ENCODE data around the gene ATP6V0D1.
"Not testable (repeated sequence)": the region's sequence is repeated elsewhere in the genome, so short reads cannot be mapped to it uniquely, and the experiment has no call there.

The ATP6V0D1 gene

GRCh38 chr16:67419502-67419901, 61.5 kb downstream of the ATP6V0D1 start:
- Histone ChIP-seq H3K27me3 (ENCODE audit: control insufficient read depth, insufficient read depth, low read length, poor library complexity, severe bottlenecking) (peaks cover 15% of the 10 kb centered on the region), H3K4me1 (ENCODE audit: control insufficient read depth, insufficient read depth, low read length) (peaks cover 11% of the 10 kb centered on the region), H3K36me3 (ENCODE audit: control insufficient read depth, insufficient read depth, low read length) (no peaks in the 10 kb centered on the region), H3K9me3 (ENCODE audit: control insufficient read depth, low read length) (no peaks in the 10 kb centered on the region), H3K27ac (ENCODE audit: insufficient read depth, low read depth, low read length, poor library complexity, severe bottlenecking) (no peak overlapping the region), H3K4me3 (ENCODE audit: insufficient read depth, low read depth, low read length) (no peak overlapping the region)
- WGBS, 2 experiments, result 93 to 99% methylated on average over 3 of the region's 3 CpGs

GRCh38 chr16:67417333-67418061, 63.5 kb downstream of the ATP6V0D1 start:
- H3K9me3 ChIP-seq (ENCODE audit: control insufficient read depth, low read length), result no peaks in the 10 kb centered on the region
- WGBS, 2 experiments, result 95 to 97% methylated on average over 2 of the region's 2 CpGs
- H3K36me3 ChIP-seq (ENCODE audit: control insufficient read depth, insufficient read depth, low read length), result no peaks in the 10 kb centered on the region
- peaks cover 20% of the 10 kb centered on the region for H3K27me3 ChIP-seq (ENCODE audit: control insufficient read depth, insufficient read depth, low read length, poor library complexity, severe bottlenecking)
- H3K4me1 ChIP-seq (ENCODE audit: control insufficient read depth, insufficient read depth, low read length), result no peaks in the 10 kb centered on the region
- no peak overlapping the region for H3K27ac ChIP-seq (ENCODE audit: insufficient read depth, low read depth, low read length, poor library complexity, severe bottlenecking)
- no peak overlapping the region for H3K4me3 ChIP-seq (ENCODE audit: insufficient read depth, low read depth, low read length)

- peaks cover 20% of the 10 kb centered on the region for H3K27me3 ChIP-seq (ENCODE audit: control insufficient read depth, insufficient read depth, low read length, poor library complexity, severe bottlenecking)
- H3K36me3 ChIP-seq (ENCODE audit: control insufficient read depth, insufficient read depth, low read length), result no peaks in the 10 kb centered on the region
- no peak within 1 kb of the TSS for H3K27ac ChIP-seq (ENCODE audit: insufficient read depth, low read depth, low read length, poor library complexity, severe bottlenecking)
- no peaks in the 10 kb centered on the region for H3K4me1 ChIP-seq (ENCODE audit: control insufficient read depth, insufficient read depth, low read length)
- WGBS, 2 experiments, result 7 to 8% methylated on average over 73 of the region's 73 CpGs
- H3K4me3 ChIP-seq (ENCODE audit: insufficient read depth, low read depth, low read length), result peak within 1 kb of the TSS; percentile 64
- no peaks in the 10 kb centered on the region for H3K9me3 ChIP-seq (ENCODE audit: control insufficient read depth, low read length)
Measured at GRCh38 chr16:67415872-67416793, 64.8 kb downstream of the ATP6V0D1 start, which contains the start of gene ZDHHC1. ZDHHC1 (minus strand) TSS chr16:67416477; CDS start chr16:67407775, 8,702 bp downstream.

GRCh38 chr16:67415421-67415820, 65.5 kb downstream of the ATP6V0D1 start:
- H3K4me1 ChIP-seq (ENCODE audit: control insufficient read depth, insufficient read depth, low read length); H3K27ac ChIP-seq (ENCODE audit: insufficient read depth, low read depth, low read length, poor library complexity, severe bottlenecking); H3K9me3 ChIP-seq (ENCODE audit: control insufficient read depth, low read length); H3K36me3 ChIP-seq (ENCODE audit: control insufficient read depth, insufficient read depth, low read length): not testable (repeated sequence)
- peak overlapping the region; percentile 64 for H3K4me3 ChIP-seq (ENCODE audit: insufficient read depth, low read depth, low read length)
- 92 to 93% methylated on average over 19 of the region's 19 CpGs for WGBS, 2 experiments
- peaks cover 20% of the 10 kb centered on the region for H3K27me3 ChIP-seq (ENCODE audit: control insufficient read depth, insufficient read depth, low read length, poor library complexity, severe bottlenecking)

GRCh38 chr16:67413978-67414911, 66.7 kb downstream of the ATP6V0D1 start:
- Histone ChIP-seq H3K27ac (ENCODE audit: insufficient read depth, low read depth, low read length, poor library complexity, severe bottlenecking) (no peak overlapping the region), H3K4me1 (ENCODE audit: control insufficient read depth, insufficient read depth, low read length) (no peaks in the 10 kb centered on the region), H3K36me3 (ENCODE audit: control insufficient read depth, insufficient read depth, low read length) (no peaks in the 10 kb centered on the region), H3K27me3 (ENCODE audit: control insufficient read depth, insufficient read depth, low read length, poor library complexity, severe bottlenecking) (peaks cover 20% of the 10 kb centered on the region), H3K4me3 (ENCODE audit: insufficient read depth, low read depth, low read length) (no peak overlapping the region), H3K9me3 (ENCODE audit: control insufficient read depth, low read length) (no peaks in the 10 kb centered on the region)
- 38 to 40% methylated on average over 6 of the region's 6 CpGs for WGBS, 2 experiments

- 80% methylated on average over 2 of the region's 2 CpGs for WGBS, 2 experiments
- Histone ChIP-seq H3K9me3 (ENCODE audit: control insufficient read depth, low read length) (no peaks in the 10 kb centered on the region), H3K27me3 (ENCODE audit: control insufficient read depth, insufficient read depth, low read length, poor library complexity, severe bottlenecking) (peaks cover 17% of the 10 kb centered on the region), H3K27ac (ENCODE audit: insufficient read depth, low read depth, low read length, poor library complexity, severe bottlenecking) (no peak overlapping the region), H3K4me3 (ENCODE audit: insufficient read depth, low read depth, low read length) (no peak overlapping the region), H3K4me1 (ENCODE audit: control insufficient read depth, insufficient read depth, low read length) (no peaks in the 10 kb centered on the region), H3K36me3 (ENCODE audit: control insufficient read depth, insufficient read depth, low read length) (no peaks in the 10 kb centered on the region)
Measured at GRCh38 chr16:67412294-67412693, 68.7 kb downstream of the ATP6V0D1 start.

- WGBS, 2 experiments, result 87 to 93% methylated on average over 3 of the region's 3 CpGs
- Histone ChIP-seq H3K4me3 (ENCODE audit: insufficient read depth, low read depth, low read length) (no peak overlapping the region), H3K36me3 (ENCODE audit: control insufficient read depth, insufficient read depth, low read length) (no peaks in the 10 kb centered on the region), H3K4me1 (ENCODE audit: control insufficient read depth, insufficient read depth, low read length) (peaks cover 8% of the 10 kb centered on the region), H3K9me3 (ENCODE audit: control insufficient read depth, low read length) (no peaks in the 10 kb centered on the region), H3K27ac (ENCODE audit: insufficient read depth, low read depth, low read length, poor library complexity, severe bottlenecking) (no peak overlapping the region), H3K27me3 (ENCODE audit: control insufficient read depth, insufficient read depth, low read length, poor library complexity, severe bottlenecking) (peaks cover 15% of the 10 kb centered on the region)
Measured at GRCh38 chr16:67411339-67411738, 69.6 kb downstream of the ATP6V0D1 start.

- Histone ChIP-seq H3K27ac (ENCODE audit: insufficient read depth, low read depth, low read length, poor library complexity, severe bottlenecking) (no peak overlapping the region), H3K27me3 (ENCODE audit: control insufficient read depth, insufficient read depth, low read length, poor library complexity, severe bottlenecking) (peaks cover 5% of the 10 kb centered on the region), H3K36me3 (ENCODE audit: control insufficient read depth, insufficient read depth, low read length) (no peaks in the 10 kb centered on the region), H3K4me3 (ENCODE audit: insufficient read depth, low read depth, low read length) (no peak overlapping the region), H3K4me1 (ENCODE audit: control insufficient read depth, insufficient read depth, low read length) (peaks cover 10% of the 10 kb centered on the region), H3K9me3 (ENCODE audit: control insufficient read depth, low read length) (no peaks in the 10 kb centered on the region)
- WGBS, 2 experiments, result 96% methylated on average over 9 of the region's 9 CpGs
Measured at GRCh38 chr16:67409631-67410030, 71.3 kb downstream of the ATP6V0D1 start.

- WGBS, 2 experiments, result 80 to 87% methylated on average over 6 of the region's 6 CpGs
- Histone ChIP-seq H3K9me3 (ENCODE audit: control insufficient read depth, low read length) (no peaks in the 10 kb centered on the region), H3K4me3 (ENCODE audit: insufficient read depth, low read depth, low read length) (no peak overlapping the region), H3K36me3 (ENCODE audit: control insufficient read depth, insufficient read depth, low read length) (no peaks in the 10 kb centered on the region), H3K27ac (ENCODE audit: insufficient read depth, low read depth, low read length, poor library complexity, severe bottlenecking) (no peak overlapping the region), H3K27me3 (ENCODE audit: control insufficient read depth, insufficient read depth, low read length, poor library complexity, severe bottlenecking) (no peaks in the 10 kb centered on the region), H3K4me1 (ENCODE audit: control insufficient read depth, insufficient read depth, low read length) (peaks cover 10% of the 10 kb centered on the region)
Measured at GRCh38 chr16:67407788-67408452, 73.0 kb downstream of the ATP6V0D1 start.

Measured in ectodermal cell (in vitro differentiated cells).